HG02852 (cell line): ENCODE data around the gene MUC12.
"Not testable (repeated sequence)": the region's sequence is repeated elsewhere in the genome, so short reads cannot be mapped to it uniquely, and the experiment has no call there.

Source experiments
- ATAC-seq: cut with Tn5 transposase; IDR thresholded peaks from one replicate; pipeline ENCODE4 v1.9.1; 2021; ENCODE audit warnings: mild to moderate bottlenecking, moderate library complexity; ENCODE audit not compliant: unreplicated experiment

The MUC12 gene

DNA sequence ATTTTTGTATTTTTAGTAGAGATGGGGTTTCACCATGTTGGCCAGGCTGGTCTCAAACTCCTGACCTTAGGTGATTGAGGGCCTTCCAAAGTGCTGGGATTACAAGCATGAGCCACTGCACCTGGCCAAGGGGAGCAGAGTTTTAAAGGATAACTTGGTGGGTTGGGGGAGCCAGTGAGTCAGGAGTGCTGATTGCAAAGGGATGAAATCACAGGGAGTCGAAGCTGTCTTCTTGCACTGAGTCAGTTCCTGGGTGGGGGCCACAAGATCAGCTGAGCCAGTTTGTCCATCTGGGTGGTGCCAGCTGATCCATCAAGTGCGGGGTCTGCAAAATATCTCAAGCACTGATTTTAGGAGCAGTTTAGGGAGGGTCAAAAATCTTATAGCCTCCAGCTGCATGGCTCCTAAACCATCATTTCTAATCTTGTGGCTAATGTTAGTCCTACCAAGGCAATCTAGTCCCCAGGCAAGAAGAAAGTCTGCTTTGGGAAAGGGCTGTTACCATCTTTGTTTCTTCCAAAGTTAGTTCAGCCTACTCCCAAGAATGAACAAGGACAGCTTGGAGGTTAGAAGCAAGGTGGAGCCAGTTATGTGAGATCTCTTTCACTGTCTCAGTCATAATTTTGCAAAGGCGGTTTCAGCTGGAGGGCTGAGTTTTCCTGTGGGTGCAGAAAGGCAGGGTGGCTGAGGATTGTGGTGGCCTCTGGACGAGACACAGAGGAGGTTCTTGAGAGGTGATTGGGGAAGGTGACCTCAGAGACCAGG is 15.8 kb downstream of the MUC12 start:
- not testable (repeated sequence) for ATAC-seq

DNA sequence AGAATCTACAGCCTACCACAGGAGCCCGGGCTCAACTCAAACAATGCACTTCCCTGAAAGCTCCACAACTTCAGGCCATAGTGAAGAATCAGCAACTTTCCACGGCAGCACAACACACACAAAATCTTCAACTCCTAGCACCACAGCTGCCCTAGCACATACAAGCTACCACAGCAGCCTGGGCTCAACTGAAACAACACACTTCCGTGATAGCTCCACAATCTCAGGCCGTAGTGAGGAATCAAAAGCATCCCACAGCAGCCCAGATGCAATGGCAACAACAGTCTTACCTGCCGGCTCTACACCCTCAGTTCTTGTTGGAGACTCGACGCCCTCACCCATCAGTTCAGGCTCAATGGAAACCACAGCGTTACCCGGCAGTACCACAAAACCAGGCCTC is 22.3 kb downstream of the MUC12 start:
- no peak for ATAC-seq

DNA sequence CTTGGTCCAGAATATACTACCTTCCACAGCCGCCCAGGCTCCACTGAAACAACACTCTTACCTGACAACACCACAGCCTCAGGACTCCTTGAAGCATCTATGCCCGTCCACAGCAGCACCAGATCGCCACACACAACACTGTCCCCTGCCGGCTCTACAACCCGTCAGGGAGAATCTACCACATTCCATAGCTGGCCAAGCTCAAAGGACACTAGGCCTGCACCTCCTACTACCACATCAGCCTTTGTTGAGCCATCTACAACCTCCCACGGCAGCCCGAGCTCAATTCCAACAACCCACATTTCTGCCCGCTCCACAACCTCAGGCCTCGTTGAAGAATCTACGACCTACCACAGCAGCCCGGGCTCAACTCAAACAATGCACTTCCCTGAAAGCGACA is 22.9 kb downstream of the MUC12 start:
- ATAC-seq = not testable (repeated sequence)

DNA sequence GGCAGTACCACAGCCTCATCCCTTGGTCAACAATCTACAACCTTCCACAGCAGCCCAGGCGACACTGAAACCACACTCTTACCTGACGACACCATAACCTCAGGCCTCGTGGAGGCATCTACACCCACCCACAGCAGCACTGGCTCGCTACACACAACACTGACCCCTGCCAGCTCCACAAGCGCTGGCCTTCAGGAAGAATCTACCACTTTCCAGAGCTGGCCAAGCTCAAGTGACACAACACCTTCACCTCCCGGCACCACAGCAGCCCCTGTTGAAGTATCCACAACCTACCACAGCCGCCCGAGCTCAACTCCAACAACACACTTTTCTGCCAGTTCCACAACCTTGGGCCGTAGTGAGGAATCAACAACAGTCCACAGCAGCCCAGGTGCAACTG is 25.3 kb downstream of the MUC12 start:
- not testable (repeated sequence) for ATAC-seq

DNA sequence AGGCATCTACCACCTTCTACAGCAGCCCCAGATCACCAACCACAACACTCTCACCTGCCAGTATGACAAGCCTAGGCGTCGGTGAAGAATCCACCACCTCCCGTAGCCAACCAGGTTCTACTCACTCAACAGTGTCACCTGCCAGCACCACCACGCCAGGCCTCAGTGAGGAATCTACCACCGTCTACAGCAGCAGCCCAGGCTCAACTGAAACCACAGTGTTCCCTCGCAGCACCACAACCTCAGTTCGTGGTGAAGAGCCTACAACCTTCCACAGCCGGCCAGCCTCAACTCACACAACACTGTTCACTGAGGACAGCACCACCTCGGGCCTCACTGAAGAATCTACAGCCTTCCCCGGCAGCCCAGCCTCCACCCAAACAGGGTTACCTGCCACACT is 29.2 kb downstream of the MUC12 start:
- ATAC-seq = not testable (repeated sequence)

DNA sequence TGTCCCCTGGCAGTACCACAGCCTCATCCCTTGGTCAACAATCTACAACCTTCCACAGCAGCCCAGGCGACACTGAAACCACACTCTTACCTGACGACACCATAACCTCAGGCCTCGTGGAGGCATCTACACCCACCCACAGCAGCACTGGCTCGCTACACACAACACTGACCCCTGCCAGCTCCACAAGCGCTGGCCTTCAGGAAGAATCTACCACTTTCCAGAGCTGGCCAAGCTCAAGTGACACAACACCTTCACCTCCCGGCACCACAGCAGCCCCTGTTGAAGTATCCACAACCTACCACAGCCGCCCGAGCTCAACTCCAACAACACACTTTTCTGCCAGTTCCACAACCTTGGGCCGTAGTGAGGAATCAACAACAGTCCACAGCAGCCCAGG is 30.0 kb downstream of the MUC12 start:
- not testable (repeated sequence) for ATAC-seq

DNA sequence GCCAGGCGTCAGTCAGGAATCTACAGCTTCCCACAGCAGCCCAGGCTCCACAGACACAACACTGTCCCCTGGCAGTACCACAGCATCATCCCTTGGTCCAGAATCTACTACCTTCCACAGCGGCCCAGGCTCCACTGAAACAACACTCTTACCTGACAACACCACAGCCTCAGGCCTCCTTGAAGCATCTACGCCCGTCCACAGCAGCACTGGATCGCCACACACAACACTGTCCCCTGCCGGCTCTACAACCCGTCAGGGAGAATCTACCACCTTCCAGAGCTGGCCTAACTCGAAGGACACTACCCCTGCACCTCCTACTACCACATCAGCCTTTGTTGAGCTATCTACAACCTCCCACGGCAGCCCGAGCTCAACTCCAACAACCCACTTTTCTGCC is 30.7 kb downstream of the MUC12 start:
- not testable (repeated sequence) for ATAC-seq

DNA sequence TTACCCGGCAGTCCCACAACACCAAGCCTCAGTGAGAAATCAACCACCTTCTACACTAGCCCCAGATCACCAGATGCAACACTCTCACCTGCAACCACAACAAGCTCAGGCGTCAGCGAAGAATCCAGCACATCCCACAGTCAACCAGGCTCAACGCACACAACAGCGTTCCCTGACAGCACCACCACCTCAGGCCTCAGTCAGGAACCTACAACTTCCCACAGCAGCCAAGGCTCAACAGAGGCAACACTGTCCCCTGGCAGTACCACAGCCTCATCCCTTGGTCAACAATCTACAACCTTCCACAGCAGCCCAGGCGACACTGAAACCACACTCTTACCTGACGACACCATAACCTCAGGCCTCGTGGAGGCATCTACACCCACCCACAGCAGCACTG is 33.0 kb downstream of the MUC12 start:
- not testable (repeated sequence) for ATAC-seq

DNA sequence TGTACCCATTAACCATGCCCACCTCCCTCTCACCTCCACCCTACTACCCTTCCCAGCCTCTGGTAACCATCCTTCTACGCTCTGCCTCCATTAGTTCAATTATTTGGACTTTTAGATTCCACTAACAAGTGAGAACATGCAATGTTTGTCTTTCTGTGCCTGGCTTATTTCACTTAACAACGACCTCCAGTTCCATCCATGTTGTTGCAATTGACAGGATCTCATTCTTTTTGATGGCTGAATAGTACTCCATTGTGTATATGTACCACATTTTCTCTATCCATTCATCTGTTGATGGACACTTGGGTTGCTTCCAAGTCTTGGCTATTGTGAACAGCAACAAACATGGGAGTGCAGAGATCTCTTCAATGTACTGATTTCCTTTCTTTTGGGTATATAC is 38.0 kb downstream of the MUC12 start:
- ATAC-seq = not testable (repeated sequence)

DNA sequence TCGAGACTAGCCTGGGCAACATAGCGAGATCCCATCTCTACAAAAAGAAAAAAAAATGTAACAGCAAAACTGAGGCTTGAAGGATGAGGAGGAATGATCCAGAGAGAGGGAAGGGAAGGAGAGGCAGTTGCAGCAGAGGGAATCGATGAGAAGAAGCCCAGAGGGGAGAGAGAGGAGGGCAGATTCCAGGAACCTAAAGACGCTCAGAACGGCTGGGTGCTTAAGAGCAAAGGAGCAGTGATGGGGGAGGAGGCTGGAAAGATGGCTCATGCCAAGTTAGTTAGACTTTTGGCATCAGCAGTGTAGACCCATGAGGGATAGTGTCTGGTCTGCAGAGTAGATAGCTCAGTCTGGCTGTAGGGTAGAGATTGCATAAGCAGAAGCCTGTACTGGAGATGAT is 40.3 kb downstream of the MUC12 start:
- no peak for ATAC-seq

DNA sequence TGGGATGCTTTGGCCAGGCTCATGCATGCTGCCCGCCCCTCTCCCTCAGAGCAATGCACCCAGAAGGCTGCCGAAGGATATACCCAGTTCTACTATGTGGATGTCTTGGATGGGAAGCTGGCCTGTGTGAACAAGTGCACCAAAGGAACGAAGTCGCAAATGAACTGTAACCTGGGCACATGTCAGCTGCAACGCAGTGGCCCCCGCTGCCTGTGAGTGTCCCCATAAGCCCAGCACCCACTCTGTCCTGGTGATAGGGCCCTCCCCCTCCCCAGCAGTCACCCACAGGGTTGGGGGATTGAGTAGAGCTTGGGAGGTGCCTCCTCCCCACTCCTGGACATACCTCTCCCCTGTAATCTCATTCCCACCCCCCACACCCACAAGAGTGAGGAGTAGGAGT is 43.6 kb downstream of the MUC12 start:
- ATAC-seq = no peak

DNA sequence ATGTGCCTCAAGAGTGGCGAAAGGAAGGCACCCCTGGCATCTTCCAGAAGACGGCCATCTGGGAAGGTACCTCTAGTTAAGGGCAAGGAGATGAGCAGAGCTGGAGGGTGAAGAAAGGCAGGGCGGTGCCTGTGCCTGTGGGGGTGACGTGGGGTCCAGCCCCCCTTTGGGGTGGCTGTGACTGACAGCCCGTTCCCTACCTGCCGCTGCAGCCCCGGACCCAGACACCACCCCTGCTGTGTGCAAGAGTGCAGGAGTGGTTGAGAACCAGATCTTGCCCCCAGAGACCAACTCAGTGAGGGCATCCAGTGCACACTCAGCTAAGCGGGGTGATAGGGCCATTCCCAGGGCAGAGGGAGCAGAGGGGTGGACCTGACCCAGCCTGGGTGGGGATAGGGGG is 46.3 kb downstream of the MUC12 start:
- ATAC-seq = no peak

DNA sequence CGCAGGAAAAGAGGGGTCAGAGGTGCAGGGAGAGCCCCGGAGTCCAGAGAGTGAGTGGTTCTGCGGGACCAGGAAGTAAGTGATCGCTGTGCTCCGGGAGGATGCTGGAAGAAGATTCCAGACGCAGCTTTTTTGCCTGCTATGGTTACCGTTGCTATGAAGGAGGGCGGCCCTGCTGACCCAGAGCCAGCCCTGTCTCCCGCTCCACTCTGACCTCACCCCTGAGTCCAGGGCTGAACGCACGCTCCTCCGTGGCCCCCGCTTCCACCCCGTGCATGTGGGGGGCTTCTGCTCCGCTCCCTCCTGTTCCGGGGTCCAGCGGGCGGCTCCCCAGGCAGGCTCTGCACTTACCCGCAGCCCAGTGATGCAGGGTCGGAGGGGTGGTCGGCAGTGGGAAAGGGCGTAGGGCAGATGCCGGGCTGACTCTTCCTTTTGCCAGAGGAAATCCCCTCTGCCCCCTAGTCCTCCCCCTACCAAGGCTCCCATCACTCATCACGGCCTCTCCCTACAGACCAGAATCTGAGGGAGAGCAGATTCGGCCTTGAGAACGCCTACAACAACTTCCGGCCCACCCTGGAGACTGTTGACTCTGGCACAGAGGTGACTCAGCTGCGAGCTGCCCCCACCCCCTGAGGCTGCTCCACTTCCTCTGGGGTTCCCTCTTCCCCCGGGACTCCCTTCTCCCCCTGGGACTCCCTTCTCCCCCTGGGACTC is 47.9 kb downstream of the MUC12 start:
- ATAC-seq = peak; percentile 83

DNA sequence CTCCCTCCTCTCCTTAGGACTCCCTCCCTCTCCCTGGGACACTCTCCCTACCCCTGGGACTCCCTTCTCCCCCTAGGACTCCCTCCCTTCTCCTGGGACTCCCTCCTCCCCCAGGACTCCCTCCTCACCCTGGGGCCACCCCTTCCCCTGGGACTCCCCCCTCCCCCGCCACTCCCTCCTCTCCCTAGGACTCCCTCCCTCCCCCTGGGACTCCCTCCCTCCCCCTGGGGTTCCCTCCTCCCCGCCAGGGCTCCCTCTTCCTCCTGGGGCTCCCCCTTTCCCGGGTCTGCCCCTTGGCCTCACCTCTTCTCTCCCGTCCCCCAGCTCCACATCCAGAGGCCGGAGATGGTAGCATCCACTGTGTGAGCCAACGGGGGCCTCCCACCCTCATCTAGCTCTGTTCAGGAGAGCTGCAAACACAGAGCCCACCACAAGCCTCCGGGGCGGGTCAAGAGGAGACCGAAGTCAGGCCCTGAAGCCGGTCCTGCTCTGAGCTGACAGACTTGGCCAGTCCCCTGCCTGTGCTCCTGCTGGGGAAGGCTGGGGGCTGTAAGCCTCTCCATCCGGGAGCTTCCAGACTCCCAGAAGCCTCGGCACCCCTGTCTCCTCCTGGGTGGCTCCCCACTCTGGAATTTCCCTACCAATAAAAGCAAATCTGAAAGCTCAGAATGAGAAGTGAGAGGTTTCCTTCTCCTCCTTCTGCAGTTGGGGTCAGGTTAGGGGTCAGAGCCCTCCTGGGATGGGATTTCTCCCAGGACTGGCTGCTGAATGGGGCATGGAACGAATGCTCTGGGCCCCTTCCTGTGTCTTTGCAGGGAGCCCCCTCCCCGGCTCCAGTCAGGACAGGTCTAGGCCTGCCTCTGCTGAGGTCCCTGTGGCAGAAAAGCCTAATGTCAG is 49.2 kb downstream of the MUC12 start:
- no peak for ATAC-seq

DNA sequence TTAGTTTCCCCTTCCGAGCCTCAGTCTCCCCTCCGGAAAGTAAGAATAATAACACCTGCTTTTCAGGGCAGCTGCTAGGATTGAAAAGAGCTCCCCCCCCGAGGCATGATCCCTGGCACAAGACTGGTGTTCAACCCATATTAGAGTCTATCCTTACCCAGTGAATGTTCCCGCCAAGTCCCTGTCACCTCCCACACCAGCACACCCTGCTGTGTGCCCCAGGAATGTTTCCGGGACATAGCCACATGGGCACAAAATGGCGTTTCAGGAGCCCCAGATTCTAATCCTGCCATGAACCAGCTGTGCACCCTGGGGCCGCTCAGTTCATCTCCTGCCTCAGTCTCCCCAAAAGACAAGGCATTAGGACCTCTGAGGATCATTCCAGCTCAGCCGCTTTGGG is 51.1 kb downstream of the MUC12 start:
- ATAC-seq = no peak

DNA sequence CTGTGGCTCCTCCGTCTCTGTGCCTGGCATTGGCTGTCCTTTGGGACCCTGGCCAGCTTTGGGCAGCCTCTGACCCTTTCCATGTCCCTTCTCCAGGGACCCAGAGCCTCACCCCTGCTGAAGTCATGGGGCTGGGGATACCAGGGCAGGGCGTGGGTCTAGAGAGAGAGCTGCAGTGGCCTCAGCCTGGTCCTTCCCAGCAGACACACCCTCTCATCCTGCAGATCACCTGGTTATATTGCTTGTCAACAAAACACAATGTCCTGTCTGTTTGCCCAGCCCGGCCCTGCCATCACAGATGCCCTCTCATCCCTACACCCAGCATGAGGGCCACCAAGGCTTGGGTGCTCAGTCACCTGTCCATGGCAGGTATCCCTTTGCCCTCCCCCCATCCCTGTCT is 52.3 kb downstream of the MUC12 start:
- no peak for ATAC-seq

DNA sequence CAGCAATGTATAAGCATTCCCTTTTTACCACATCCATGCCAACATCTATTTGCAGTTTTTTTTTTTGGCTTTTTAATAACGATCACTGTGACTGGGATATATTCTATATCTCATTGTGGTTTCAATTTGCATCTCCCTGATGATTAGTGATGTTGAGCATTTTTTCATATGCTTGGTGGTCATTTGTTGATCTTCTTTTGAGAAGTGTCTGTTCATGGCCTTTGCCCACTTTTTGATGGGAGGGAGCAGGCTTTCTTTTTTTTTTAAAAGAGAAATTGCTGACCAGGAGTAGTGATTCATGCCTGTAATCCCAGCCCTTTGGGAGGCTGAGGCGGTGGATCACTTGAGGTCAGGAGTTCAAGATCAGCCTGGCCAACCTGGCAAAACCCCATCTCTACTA is 54.5 kb downstream of the MUC12 start:
- no peak for ATAC-seq

DNA sequence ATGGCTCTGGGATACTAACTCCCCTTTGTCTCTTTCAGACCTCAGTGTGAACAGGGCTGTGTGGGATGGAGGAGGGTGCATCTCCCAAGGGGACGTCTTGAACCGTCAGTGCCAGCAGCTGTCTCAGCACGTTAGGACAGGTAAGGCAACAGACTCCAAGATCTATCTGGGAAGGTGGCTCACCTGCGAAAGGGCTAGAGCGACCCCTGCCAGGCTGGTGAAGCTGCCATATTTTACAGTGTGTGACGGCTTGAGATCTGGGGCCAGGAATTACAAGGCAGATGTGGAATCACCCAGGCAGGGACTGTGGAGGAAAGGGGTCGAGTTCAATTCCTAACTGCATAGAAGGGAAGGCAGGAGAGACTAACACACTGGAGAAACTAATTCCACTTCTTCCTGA is 61.7 kb downstream of the MUC12 start:
- ATAC-seq = no peak

DNA sequence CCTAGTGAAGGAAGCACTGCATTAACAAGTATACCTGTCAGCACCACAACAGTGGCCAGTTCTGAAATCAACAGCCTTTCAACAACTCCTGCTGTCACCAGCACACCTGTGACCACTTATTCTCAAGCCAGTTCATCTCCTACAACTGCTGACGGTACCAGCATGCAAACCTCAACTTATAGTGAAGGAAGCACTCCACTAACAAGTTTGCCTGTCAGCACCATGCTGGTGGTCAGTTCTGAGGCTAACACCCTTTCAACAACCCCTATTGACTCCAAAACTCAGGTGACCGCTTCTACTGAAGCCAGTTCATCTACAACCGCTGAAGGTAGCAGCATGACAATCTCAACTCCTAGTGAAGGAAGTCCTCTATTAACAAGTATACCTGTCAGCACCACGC is 66.6 kb downstream of the MUC12 start:
- ATAC-seq = no peak

DNA sequence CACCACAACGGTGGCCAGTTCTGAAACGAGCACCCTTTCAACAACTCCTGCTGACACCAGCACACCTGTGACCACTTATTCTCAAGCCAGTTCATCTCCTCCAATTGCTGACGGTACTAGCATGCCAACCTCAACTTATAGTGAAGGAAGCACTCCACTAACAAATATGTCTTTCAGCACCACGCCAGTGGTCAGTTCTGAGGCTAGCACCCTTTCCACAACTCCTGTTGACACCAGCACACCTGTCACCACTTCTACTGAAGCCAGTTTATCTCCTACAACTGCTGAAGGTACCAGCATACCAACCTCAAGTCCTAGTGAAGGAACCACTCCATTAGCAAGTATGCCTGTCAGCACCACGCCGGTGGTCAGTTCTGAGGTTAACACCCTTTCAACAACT is 71.9 kb downstream of the MUC12 start:
- ATAC-seq = not testable (repeated sequence)

DNA sequence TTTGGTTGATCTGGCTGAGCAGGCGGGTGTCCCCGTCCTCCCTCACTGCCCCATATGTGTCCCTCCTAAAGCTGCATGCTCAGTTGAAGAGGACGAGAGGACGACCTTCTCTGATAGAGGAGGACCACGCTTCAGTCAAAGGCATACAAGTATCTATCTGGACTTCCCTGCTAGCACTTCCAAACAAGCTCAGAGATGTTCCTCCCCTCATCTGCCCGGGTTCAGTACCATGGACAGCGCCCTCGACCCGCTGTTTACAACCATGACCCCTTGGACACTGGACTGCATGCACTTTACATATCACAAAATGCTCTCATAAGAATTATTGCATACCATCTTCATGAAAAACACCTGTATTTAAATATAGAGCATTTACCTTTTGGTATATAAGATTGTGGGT is 89.0 kb downstream of the MUC12 start:
- ATAC-seq = no peak

DNA sequence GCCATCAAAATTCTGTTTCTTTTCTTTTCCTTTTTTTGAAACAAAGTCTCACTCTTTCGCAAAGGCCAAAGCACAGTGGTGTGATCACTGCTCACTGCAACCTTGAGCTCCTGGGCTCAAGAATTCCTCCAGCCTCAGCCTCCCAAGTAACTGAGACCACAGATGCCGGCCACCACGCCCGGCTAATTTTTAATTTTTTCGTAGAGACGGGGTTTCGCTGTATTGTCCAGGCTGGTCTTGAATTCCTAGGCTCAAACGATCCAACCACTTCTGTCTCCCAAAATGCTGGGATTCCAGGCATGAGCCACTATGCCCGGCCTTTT is 90.2 kb downstream of the MUC12 start:
- ATAC-seq = no peak
